ENCODE results near the gene CBFA2T3.

The CBFA2T3 gene

GRCh38 chr16:88974916-88975215, 2.1 kb downstream of the CBFA2T3 start:
- DNase-seq (ENCODE audit: low read depth, low spot score), result no peak
- no peak overlapping the region for H3K27ac ChIP-seq
- no peaks in the 10 kb centered on the region for H3K36me3 ChIP-seq (ENCODE audit: insufficient read depth, low read length)
- no peak overlapping the region for H3K9ac ChIP-seq (ENCODE audit: insufficient read length)
- no peak overlapping the region for H3K4me3 ChIP-seq
- H3K9me3 ChIP-seq (ENCODE audit: low read depth, low read length), result no peaks in the 10 kb centered on the region
- TF ChIP-seq POLR2AphosphoS5 (IDR thresholded peaks at IDR 0.05; ENCODE audit: borderline replicate concordance, low read depth, low read length), result no peak
- TF ChIP-seq FOXP2 (optimal IDR thresholded peaks at IDR 0.05; ENCODE audit: control extremely low read depth, extremely low read length, insufficient read depth), result no peak
- no peak for TF ChIP-seq EZH2 (IDR thresholded peaks at IDR 0.05)

DNA sequence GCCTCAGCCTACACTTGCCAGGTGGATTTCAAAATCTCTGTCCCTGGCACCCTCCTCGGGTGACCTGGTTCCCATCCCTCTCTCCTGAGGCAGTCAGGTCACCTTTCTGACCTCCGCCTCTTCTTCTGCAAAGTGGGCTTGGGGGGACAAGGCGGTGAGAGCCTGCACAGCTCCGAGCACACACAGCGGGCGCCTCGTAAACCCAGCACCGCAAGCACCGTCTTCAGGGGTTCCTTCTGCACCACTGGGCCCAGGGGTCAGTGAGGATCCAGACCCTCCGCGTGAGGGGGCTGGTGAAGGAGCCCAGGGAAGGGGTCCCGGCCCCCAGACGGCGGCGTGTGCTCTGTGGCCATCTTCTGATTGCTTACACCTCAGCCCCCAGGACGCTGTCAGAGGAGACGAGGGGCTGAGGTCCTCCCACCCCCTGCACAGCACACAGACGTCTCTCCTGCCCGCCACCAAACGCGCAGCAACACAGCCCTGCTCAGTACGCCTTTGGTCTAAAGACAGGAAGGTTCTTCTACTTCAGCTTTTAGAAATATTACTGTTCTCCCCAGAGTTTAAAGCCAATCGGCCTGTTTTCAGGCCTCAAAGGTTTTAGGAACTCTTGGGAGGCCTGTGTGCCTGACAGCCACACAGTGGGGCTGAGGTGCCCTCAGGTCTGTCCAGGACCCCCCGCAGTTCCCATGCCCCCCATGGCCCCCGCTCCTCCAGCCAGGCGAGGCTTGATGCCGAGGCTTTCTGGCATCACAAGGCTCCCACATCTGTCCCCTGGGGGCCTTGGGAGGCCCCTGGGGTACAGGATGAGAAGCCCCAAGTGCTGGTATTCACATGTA, 2.7 kb downstream of the CBFA2T3 start:
- Histone ChIP-seq H3K36me3 (ENCODE audit: insufficient read depth, low read length) (no peaks in the 10 kb centered on the region), H3K27ac (no peak overlapping the region), H3K9ac (ENCODE audit: insufficient read length) (no peak overlapping the region), H3K9me3 (ENCODE audit: low read depth, low read length) (no peaks in the 10 kb centered on the region), H3K4me3 (no peak overlapping the region)
- TF ChIP-seq FOXP2 (optimal IDR thresholded peaks at IDR 0.05; ENCODE audit: control extremely low read depth, extremely low read length, insufficient read depth), result no peak
- no peak for TF ChIP-seq EZH2 (IDR thresholded peaks at IDR 0.05)
- TF ChIP-seq POLR2AphosphoS5 (IDR thresholded peaks at IDR 0.05; ENCODE audit: borderline replicate concordance, low read depth, low read length), result no peak
- no peak for DNase-seq (ENCODE audit: low read depth, low spot score)

DNA sequence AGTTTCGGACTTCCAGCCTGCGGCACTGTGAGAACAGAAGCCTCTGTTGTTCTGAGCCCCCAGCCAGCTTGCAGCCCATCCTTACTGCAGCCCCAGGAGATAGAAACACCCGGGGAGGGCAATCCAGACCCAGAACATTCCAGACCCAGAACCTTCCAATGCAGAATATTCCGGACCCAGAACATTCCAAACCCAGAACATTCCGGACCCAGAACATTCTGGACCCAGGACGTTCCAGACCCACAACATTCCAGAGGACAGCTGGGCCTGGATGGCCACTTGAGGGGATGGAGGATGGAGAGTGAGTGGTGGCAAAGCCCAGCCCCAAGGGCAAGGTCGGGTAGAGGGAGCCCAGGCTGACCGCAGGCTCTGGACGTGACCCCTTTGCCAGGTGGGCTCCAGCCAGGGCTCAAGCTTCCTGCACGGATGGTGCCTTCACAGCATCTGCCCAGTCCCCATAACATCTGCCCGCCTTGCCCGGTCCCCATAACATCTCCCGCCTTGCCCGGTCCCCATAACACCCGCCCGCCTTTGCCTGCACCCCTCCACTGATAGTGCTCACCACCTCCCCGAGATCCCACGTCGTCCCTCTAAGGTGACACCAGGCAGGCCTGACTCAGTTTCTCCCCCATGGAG, 3.5 kb downstream of the CBFA2T3 start:
- Histone ChIP-seq H3K4me3 (no peak overlapping the region), H3K36me3 (ENCODE audit: insufficient read depth, low read length) (no peaks in the 10 kb centered on the region), H3K9ac (ENCODE audit: insufficient read length) (no peak overlapping the region), H3K27ac (no peak overlapping the region), H3K9me3 (ENCODE audit: low read depth, low read length) (no peaks in the 10 kb centered on the region)
- no peak for DNase-seq (ENCODE audit: low read depth, low spot score)
- TF ChIP-seq POLR2AphosphoS5 (IDR thresholded peaks at IDR 0.05; ENCODE audit: borderline replicate concordance, low read depth, low read length) (no peak), FOXP2 (optimal IDR thresholded peaks at IDR 0.05; ENCODE audit: control extremely low read depth, extremely low read length, insufficient read depth) (no peak), EZH2 (IDR thresholded peaks at IDR 0.05) (no peak)

- Histone ChIP-seq H3K36me3 (ENCODE audit: insufficient read depth, low read length) (no peaks in the 10 kb centered on the region), H3K9ac (ENCODE audit: insufficient read length) (no peak overlapping the region), H3K4me3 (no peak overlapping the region), H3K9me3 (ENCODE audit: low read depth, low read length) (no peaks in the 10 kb centered on the region), H3K27ac (no peak overlapping the region)
- no peak for TF ChIP-seq POLR2AphosphoS5 (IDR thresholded peaks at IDR 0.05; ENCODE audit: borderline replicate concordance, low read depth, low read length)
- no peak for TF ChIP-seq EZH2 (IDR thresholded peaks at IDR 0.05)
- no peak for TF ChIP-seq FOXP2 (optimal IDR thresholded peaks at IDR 0.05; ENCODE audit: control extremely low read depth, extremely low read length, insufficient read depth)
- DNase-seq (ENCODE audit: low read depth, low spot score), result no peak
Measured at GRCh38 chr16:88973007-88973410, 4.0 kb downstream of the CBFA2T3 start.

GRCh38 chr16:88972349-88972748, 4.7 kb downstream of the CBFA2T3 start:
- no peaks in the 10 kb centered on the region for H3K9me3 ChIP-seq (ENCODE audit: low read depth, low read length)
- no peak for DNase-seq (ENCODE audit: low read depth, low spot score)
- no peaks in the 10 kb centered on the region for H3K36me3 ChIP-seq (ENCODE audit: insufficient read depth, low read length)
- H3K27ac ChIP-seq, result no peak overlapping the region
- TF ChIP-seq POLR2AphosphoS5 (IDR thresholded peaks at IDR 0.05; ENCODE audit: borderline replicate concordance, low read depth, low read length), result no peak
- TF ChIP-seq FOXP2 (optimal IDR thresholded peaks at IDR 0.05; ENCODE audit: control extremely low read depth, extremely low read length, insufficient read depth), result no peak
- TF ChIP-seq EZH2 (IDR thresholded peaks at IDR 0.05), result no peak
- H3K9ac ChIP-seq (ENCODE audit: insufficient read length), result no peak overlapping the region
- H3K4me3 ChIP-seq, result no peak overlapping the region

DNA sequence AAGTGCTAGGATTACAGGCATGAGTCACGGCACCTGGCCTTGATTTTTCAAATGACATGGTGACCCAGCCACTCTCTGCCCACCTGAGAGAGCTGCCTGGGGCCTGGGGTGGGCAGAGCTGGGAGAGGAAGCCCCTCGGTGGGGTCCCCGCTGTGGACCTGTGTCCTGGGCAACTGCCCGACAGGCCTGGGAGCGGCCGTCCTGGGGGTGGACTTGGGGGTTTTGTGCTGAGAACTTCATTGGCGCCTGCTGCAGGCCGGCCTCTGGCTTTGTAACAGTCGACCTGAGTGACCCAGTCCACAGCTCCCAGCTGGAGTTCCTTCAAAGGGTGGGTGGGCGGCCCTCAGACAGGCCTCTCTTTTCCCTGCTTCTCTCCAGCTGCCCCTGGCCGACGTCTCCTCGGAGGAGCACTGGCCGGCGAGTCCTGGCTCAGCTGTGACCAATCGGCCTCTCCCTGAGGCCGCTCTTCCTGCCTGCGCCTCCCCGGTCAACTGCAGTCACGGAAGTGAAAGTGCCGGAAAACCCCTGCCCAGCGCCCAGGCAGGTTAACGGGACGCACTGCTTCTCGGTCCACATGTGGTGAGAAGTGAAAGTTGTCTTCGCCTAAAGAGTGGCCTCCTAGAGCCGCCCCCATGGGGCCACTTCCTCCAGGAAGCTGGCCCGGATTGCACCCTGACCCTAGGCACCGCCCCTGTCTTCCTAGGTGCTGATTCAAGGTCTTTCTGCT, 5.5 kb downstream of the CBFA2T3 start:
- H3K9me3 ChIP-seq (ENCODE audit: low read depth, low read length), result no peaks in the 10 kb centered on the region
- TF ChIP-seq FOXP2 (optimal IDR thresholded peaks at IDR 0.05; ENCODE audit: control extremely low read depth, extremely low read length, insufficient read depth), result no peak
- no peak for TF ChIP-seq POLR2AphosphoS5 (IDR thresholded peaks at IDR 0.05; ENCODE audit: borderline replicate concordance, low read depth, low read length)
- no peak for TF ChIP-seq EZH2 (IDR thresholded peaks at IDR 0.05)
- no peaks in the 10 kb centered on the region for H3K36me3 ChIP-seq (ENCODE audit: insufficient read depth, low read length)
- H3K4me3 ChIP-seq, result no peak overlapping the region
- no peak overlapping the region for H3K9ac ChIP-seq (ENCODE audit: insufficient read length)
- H3K27ac ChIP-seq, result no peak overlapping the region
- DNase-seq (ENCODE audit: low read depth, low spot score), result no peak

GRCh38 chr16:88970539-88971065, 6.4 kb downstream of the CBFA2T3 start:
- TF ChIP-seq FOXP2 (optimal IDR thresholded peaks at IDR 0.05; ENCODE audit: control extremely low read depth, extremely low read length, insufficient read depth) (no peak), POLR2AphosphoS5 (IDR thresholded peaks at IDR 0.05; ENCODE audit: borderline replicate concordance, low read depth, low read length) (no peak), EZH2 (IDR thresholded peaks at IDR 0.05) (no peak)
- Histone ChIP-seq H3K27ac (no peak overlapping the region), H3K36me3 (ENCODE audit: insufficient read depth, low read length) (no peaks in the 10 kb centered on the region), H3K4me3 (no peak overlapping the region), H3K9me3 (ENCODE audit: low read depth, low read length) (no peaks in the 10 kb centered on the region), H3K9ac (ENCODE audit: insufficient read length) (no peak overlapping the region)
- no peak for DNase-seq (ENCODE audit: low read depth, low spot score)

GRCh38 chr16:88970050-88970449, 7.0 kb downstream of the CBFA2T3 start:
- Histone ChIP-seq H3K36me3 (ENCODE audit: insufficient read depth, low read length) (no peaks in the 10 kb centered on the region), H3K9ac (ENCODE audit: insufficient read length) (no peak overlapping the region), H3K9me3 (ENCODE audit: low read depth, low read length) (no peaks in the 10 kb centered on the region), H3K27ac (no peak overlapping the region), H3K4me3 (no peak overlapping the region)
- no peak for DNase-seq (ENCODE audit: low read depth, low spot score)
- TF ChIP-seq FOXP2 (optimal IDR thresholded peaks at IDR 0.05; ENCODE audit: control extremely low read depth, extremely low read length, insufficient read depth) (no peak), POLR2AphosphoS5 (IDR thresholded peaks at IDR 0.05; ENCODE audit: borderline replicate concordance, low read depth, low read length) (no peak), EZH2 (IDR thresholded peaks at IDR 0.05) (no peak)
